ENCODE data around the gene SPATA9. TPM values are rescaled to one million over a fixed set of nuclear protein-coding genes. Genes with fewer than 3 reads are reported as not detected.
A peak's percentile ranks its signal among the peaks of the same experiment; 100 is the strongest.

The SPATA9 gene
- total and polyA plus RNA-seq, 9 of the 15 experiments (the other 6 are each of a cell fraction or from before 2014, with no cell fraction given), result 0.16 to 5.5 (median 0.39) TPM; not detected in 3

DNA sequence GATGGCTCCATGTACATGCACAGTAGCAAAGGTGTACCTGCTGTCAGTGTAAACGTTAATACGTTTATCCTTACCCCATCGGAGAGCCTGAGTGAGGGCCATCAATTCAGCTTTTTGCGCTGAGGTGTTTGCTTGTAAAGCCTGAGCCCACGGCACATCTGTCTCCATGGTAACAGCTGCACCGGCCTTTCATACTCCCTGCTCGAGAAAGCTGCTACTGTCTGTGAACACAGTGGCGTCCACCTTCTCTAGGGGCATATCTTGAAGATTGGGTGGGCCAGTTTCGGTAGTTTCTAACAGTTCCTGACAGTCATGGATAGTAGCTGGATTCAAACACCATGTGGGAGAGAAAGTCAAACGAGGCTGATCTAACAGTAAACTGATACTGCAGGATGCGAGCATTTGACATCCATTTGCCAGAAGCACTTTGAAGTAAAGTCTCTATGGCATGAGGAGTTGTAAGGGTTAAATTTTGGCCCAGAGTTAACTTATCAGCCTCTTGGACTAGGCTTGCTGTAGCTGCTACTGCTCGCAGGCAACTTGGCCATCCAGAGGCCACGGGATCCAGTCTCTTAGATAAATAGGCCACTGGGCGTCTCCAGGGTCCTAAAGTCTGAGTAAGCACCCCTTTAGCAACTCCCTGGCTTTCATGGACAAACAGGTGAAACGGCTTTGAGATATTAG lies 27.3 kb upstream of the SPATA9 start (continued):
- TF ChIP-seq, protein P1, sequence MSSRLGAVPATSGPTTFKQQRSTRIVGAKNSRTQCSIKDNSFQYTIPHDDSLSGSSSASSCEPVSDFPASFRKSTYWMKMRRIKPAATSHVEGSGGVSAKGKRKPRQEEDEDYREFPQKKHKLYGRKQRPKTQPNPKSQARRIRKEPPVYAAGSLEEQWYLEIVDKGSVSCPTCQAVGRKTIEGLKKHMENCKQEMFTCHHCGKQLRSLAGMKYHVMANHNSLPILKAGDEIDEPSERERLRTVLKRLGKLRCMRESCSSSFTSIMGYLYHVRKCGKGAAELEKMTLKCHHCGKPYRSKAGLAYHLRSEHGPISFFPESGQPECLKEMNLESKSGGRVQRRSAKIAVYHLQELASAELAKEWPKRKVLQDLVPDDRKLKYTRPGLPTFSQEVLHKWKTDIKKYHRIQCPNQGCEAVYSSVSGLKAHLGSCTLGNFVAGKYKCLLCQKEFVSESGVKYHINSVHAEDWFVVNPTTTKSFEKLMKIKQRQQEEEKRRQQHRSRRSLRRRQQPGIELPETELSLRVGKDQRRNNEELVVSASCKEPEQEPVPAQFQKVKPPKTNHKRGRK (tag; IDR thresholded peaks at IDR 0.05), result no peak
- TF ChIP-seq, protein P2, sequence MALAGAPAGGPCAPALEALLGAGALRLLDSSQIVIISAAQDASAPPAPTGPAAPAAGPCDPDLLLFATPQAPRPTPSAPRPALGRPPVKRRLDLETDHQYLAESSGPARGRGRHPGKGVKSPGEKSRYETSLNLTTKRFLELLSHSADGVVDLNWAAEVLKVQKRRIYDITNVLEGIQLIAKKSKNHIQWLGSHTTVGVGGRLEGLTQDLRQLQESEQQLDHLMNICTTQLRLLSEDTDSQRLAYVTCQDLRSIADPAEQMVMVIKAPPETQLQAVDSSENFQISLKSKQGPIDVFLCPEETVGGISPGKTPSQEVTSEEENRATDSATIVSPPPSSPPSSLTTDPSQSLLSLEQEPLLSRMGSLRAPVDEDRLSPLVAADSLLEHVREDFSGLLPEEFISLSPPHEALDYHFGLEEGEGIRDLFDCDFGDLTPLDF (CRISPR knock-in tag; IDR thresholded peaks at IDR 0.05), result no peak
- no peak for TF ChIP-seq ZNF79 (CRISPR knock-in tag; IDR thresholded peaks at IDR 0.05; ENCODE audit: low read depth)
- TF ChIP-seq, protein P3, sequence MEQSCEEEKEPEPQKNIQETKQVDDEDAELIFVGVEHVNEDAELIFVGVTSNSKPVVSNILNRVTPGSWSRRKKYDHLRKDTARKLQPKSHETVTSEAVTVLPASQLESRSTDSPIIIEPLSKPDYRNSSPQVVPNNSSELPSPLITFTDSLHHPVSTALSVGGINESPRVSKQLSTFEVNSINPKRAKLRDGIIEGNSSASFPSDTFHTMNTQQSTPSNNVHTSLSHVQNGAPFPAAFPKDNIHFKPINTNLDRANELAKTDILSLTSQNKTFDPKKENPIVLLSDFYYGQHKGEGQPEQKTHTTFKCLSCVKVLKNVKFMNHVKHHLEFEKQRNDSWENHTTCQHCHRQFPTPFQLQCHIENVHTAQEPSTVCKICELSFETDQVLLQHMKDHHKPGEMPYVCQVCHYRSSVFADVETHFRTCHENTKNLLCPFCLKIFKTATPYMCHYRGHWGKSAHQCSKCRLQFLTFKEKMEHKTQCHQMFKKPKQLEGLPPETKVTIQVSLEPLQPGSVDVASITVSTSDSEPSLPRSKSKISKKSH (CRISPR knock-in tag; IDR thresholded peaks at IDR 0.05), result no peak
- no peak for TF ChIP-seq ZKSCAN1 (IDR thresholded peaks at IDR 0.05; ENCODE audit: low read depth, low read length)
- peak; percentile 76 for TF ChIP-seq BHLHE40 (IDR thresholded peaks at IDR 0.05; ENCODE audit: low read length)
- TF ChIP-seq PURB (CRISPR knock-in tag; IDR thresholded peaks at IDR 0.05; ENCODE audit: low read depth), result no peak
- TF ChIP-seq POLR2AphosphoS5 (IDR thresholded peaks at IDR 0.05; ENCODE audit: control insufficient read depth, insufficient read depth, low read depth, low read length), result no peak; the same call in 1 of the 2 replicates
- TF ChIP-seq SUPT5H (IDR thresholded peaks at IDR 0.05), result no peak
- TF ChIP-seq SETDB1 (IDR thresholded peaks at IDR 0.05; ENCODE audit: low read length), result no peak
- TF ChIP-seq, protein P4, sequence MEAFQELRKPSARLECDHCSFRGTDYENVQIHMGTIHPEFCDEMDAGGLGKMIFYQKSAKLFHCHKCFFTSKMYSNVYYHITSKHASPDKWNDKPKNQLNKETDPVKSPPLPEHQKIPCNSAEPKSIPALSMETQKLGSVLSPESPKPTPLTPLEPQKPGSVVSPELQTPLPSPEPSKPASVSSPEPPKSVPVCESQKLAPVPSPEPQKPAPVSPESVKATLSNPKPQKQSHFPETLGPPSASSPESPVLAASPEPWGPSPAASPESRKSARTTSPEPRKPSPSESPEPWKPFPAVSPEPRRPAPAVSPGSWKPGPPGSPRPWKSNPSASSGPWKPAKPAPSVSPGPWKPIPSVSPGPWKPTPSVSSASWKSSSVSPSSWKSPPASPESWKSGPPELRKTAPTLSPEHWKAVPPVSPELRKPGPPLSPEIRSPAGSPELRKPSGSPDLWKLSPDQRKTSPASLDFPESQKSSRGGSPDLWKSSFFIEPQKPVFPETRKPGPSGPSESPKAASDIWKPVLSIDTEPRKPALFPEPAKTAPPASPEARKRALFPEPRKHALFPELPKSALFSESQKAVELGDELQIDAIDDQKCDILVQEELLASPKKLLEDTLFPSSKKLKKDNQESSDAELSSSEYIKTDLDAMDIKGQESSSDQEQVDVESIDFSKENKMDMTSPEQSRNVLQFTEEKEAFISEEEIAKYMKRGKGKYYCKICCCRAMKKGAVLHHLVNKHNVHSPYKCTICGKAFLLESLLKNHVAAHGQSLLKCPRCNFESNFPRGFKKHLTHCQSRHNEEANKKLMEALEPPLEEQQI (IDR thresholded peaks at IDR 0.05), result peak; percentile 87
- TF ChIP-seq CREB1 (IDR thresholded peaks at IDR 0.05), result peak; percentile 44; the same call in 1 of the 2 replicates
- no peak for TF ChIP-seq CREB1 (CRISPR knock-in tag; IDR thresholded peaks at IDR 0.05)
- no peak for TF ChIP-seq ZNF143 (CRISPR knock-in tag; IDR thresholded peaks at IDR 0.05)
